ENCODE results near the gene NPEPL1. TPM values are rescaled to one million over a fixed set of nuclear protein-coding genes. Genes with fewer than 3 reads are reported as not detected.
"Not testable (repeated sequence)": the region's sequence is repeated elsewhere in the genome, so short reads cannot be mapped to it uniquely, and the experiment has no call there.

NPEPL1 gene
- total RNA-seq, 4 donors from 2014 or later, result 41.6 to 56.0 (median 47.2) TPM

DNA sequence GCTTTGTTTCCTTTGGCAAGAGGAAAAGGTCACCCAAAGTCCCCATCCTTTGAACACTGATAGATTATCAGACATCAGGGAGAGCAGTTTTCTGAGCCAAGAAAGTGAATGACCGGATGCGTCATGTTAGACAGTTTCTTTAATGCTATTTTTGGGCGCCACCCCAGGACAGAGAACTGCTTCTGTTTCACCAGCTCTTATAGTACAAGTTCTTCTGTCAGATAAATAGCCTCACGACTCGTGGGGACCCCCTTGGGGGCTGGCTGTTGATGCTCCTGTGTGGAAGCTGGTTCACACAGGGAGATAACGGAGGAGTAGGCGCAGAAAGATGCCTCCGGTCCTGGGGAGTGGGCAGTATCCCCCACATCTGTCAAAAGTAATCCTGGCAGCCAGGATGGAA, 54.6 kb downstream of the NPEPL1 start:
- H3K4me1 ChIP-seq, result no peaks in the 10 kb centered on the region
- no peak overlapping the region for H3K27ac ChIP-seq
- no peaks in the 10 kb centered on the region for H3K9me3 ChIP-seq
- WGBS, 2 donors, result 74 to 76% methylated on average over 8 of the region's 8 CpGs
- TF ChIP-seq, protein P1, sequence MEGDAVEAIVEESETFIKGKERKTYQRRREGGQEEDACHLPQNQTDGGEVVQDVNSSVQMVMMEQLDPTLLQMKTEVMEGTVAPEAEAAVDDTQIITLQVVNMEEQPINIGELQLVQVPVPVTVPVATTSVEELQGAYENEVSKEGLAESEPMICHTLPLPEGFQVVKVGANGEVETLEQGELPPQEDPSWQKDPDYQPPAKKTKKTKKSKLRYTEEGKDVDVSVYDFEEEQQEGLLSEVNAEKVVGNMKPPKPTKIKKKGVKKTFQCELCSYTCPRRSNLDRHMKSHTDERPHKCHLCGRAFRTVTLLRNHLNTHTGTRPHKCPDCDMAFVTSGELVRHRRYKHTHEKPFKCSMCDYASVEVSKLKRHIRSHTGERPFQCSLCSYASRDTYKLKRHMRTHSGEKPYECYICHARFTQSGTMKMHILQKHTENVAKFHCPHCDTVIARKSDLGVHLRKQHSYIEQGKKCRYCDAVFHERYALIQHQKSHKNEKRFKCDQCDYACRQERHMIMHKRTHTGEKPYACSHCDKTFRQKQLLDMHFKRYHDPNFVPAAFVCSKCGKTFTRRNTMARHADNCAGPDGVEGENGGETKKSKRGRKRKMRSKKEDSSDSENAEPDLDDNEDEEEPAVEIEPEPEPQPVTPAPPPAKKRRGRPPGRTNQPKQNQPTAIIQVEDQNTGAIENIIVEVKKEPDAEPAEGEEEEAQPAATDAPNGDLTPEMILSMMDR (IDR thresholded peaks at IDR 0.05), result no peak
- TF ChIP-seq POLR2A (IDR thresholded peaks at IDR 0.05), result no peak
- intact Hi-C loops (cut with DNase I), result no loop called here
- no peaks in the 10 kb centered on the region for H3K36me3 ChIP-seq
- DNase-seq, result no peak
- no peak overlapping the region for H3K4me3 ChIP-seq (replicated peaks in 1 of 3)
- no peaks in the 10 kb centered on the region for H3K27me3 ChIP-seq

DNA sequence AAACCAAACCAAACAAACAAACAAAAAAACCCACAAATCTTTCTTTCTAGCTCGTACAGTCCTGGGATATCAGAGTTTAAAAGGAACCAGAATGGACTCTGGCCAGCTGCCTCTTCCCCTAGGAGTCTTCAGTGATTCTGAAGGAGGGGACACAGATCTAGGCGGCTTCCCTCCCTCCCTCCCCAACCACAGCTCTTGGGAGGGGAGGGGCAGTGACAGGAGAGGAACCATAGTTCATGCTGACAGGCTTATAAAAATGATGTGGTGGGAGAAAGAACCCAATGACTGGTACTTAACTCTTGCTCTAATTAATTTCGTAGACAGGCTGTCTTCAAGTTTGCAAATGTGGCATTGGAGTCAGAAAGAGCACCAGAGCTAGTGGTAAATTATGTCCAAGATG, 56.0 kb downstream of the NPEPL1 start:
- Histone ChIP-seq H3K4me1 (no peaks in the 10 kb centered on the region), H3K27me3 (no peaks in the 10 kb centered on the region), H3K9me3 (no peaks in the 10 kb centered on the region), H3K36me3 (no peaks in the 10 kb centered on the region), H3K4me3 (replicated peaks in 1 of 3) (no peak overlapping the region), H3K27ac (no peak overlapping the region)
- DNase-seq, result no peak
- intact Hi-C loops (cut with DNase I), result no loop called here
- TF ChIP-seq, protein P1 (IDR thresholded peaks at IDR 0.05), result no peak
- no peak for TF ChIP-seq POLR2A (IDR thresholded peaks at IDR 0.05)
- 56 to 60% methylated on average over 3 of the region's 3 CpGs for WGBS, 2 donors

DNA sequence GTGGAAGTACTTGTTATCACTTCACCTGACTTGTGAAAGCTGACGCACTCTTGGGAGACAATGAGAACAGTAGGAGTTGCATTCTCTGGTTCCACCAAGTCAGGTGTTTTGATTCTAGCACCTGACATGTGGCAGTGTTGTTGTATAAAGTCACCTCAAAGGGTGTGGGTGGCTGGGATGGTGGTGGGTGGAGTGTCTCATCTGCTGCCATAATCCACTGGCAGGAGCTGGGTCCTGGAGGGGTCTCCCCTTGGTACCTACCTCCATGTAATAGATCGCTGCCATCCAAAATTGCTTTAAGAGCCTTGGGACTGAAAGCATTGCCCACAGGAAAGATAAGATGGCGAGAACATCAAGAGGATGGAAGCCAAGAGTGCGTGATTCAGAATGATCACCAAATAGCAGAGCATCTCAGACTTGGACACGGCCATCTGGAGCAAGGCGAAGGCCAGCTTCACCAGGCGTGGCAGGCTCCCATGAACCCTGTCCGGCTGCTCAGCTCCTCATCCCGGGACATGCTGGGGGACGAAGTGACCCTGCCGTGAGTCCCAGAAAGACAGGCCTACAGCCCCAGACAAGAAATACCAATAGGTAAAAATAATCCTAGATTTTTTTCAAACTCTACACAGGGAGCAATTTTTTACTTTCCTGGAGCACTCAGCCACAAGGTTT, 56.6 kb downstream of the NPEPL1 start:
- Histone ChIP-seq H3K9me3 (no peaks in the 10 kb centered on the region), H3K36me3 (no peaks in the 10 kb centered on the region), H3K4me1 (no peaks in the 10 kb centered on the region), H3K27me3 (no peaks in the 10 kb centered on the region), H3K4me3 (replicated peaks in 1 of 3) (no peak overlapping the region), H3K27ac (no peak overlapping the region)
- no peak for TF ChIP-seq POLR2A (IDR thresholded peaks at IDR 0.05)
- TF ChIP-seq, protein P1 (IDR thresholded peaks at IDR 0.05), result no peak
- intact Hi-C loops (cut with DNase I), result no loop called here
- 91 to 93% methylated on average over 11 of the region's 11 CpGs for WGBS, 2 donors
- no peak for DNase-seq

DNA sequence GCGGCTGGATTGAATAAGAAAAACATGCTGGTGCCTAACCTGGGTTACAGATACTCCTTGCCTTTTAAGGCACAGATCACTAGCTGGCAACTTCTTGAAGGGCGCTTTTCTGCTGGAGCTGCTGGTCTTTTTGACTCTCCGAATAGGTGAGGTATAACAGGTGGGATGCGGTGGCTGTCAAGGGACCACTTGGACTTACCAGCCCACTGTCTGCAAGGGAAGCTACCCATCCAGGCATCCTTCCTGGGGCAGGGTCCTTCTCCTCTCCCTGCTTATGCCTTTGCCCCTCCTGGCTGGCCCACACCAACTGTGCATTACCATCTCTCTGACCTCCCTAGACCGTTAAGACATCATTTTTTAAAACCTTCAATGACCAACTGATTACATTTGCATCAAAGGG, 57.4 kb downstream of the NPEPL1 start:
- Histone ChIP-seq H3K4me3 (replicated peaks in 1 of 3) (no peak overlapping the region), H3K9me3 (no peaks in the 10 kb centered on the region), H3K27me3 (no peaks in the 10 kb centered on the region), H3K4me1 (no peaks in the 10 kb centered on the region), H3K27ac (no peak overlapping the region), H3K36me3 (no peaks in the 10 kb centered on the region)
- no peak for TF ChIP-seq POLR2A (IDR thresholded peaks at IDR 0.05)
- TF ChIP-seq, protein P1 (IDR thresholded peaks at IDR 0.05), result no peak
- 93 to 94% methylated on average over 5 of the region's 5 CpGs for WGBS, 2 donors
- intact Hi-C loops (cut with DNase I), result no loop called here
- DNase-seq, result no peak

DNA sequence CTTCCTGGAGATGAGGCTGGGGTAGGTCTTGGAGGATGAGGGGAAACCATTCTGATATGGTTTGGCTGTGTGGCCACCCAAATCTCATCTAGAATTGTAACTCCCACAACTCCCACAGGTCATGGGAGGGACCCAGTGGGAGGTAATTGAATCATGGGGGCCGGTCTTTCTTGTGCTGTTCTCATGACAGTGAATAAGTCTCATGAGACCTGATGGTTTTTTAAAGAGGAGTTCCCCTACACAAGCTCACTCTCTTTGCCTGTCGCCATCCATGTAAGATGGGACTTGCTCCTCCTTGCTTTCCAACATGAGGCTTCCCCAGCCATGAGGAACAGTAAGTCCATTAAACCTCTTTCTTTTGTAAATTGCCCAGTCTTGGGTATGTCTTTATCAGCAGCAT, 58.1 kb downstream of the NPEPL1 start:
- H3K36me3 ChIP-seq; intact Hi-C loops (cut with DNase I); H3K27me3 ChIP-seq; DNase-seq; H3K9me3 ChIP-seq; H3K4me1 ChIP-seq; H3K27ac ChIP-seq; H3K4me3 ChIP-seq (replicated peaks in 1 of 3): not testable (repeated sequence)
- 90 to 98% methylated on average over 2 of the region's 2 CpGs for WGBS, 2 donors
